ENCODE results near the gene CD244.
"Not testable (repeated sequence)": the region's sequence is repeated elsewhere in the genome, so short reads cannot be mapped to it uniquely, and the experiment has no call there.

- TF ChIP-seq CTCF (IDR thresholded peaks at IDR 0.05; ENCODE audit: insufficient read depth, low read length); REST (IDR thresholded peaks at IDR 0.05; ENCODE audit: insufficient replicate concordance, low read depth); POLR2AphosphoS5 (IDR thresholded peaks at IDR 0.05; ENCODE audit: low read depth); GABPA (IDR thresholded peaks at IDR 0.05; ENCODE audit: low read depth); SPI1 (IDR thresholded peaks at IDR 0.05; ENCODE audit: borderline replicate concordance, low read depth): not testable (repeated sequence)
Observed at GRCh38 chr1:160881264-160881663, 18.6 kb upstream of the CD244 start.
